Lung (tissue), 12 donors: Measurements from ENCODE around the gene SPHK1. TPM values are rescaled to one million over a fixed set of nuclear protein-coding genes. Genes with fewer than 3 reads are reported as not detected.

ENCODE experiments used
- ATAC-seq: fragments of 200-7000 bp; cut with Tn5 transposase; one replicate; pipeline ENCODE4 v1.9.1; 2020; ENCODE audit warnings: moderate number of reproducible peaks; ENCODE audit not compliant: insufficient read depth, low FRiP score
- DNase-seq, 3 donors: peaks; one replicate each; pipeline ENCODE4 v3.0.0-alpha.2; 2013 to 2017
- H3K27ac ChIP-seq, 2 donors: one replicate each; pipeline ENCODE4 v1.5.1; 2013; ENCODE audit warnings: mild to moderate bottlenecking in 2 of 2, moderate library complexity in 2 of 2, control low read depth in 1 of 2, inconsistent platforms in 1 of 2, low read depth in 1 of 2, low read length in 1 of 2
- H3K27me3 ChIP-seq, 3 donors: one replicate each; pipeline ENCODE4 v1.5.1; 2013; ENCODE audit warnings: low read length in 2 of 3; ENCODE audit not compliant: control insufficient read depth in 3 of 3, insufficient read depth in 3 of 3
- H3K36me3 ChIP-seq, 4 donors: one replicate each; pipeline ENCODE4 v1.5.1; 2013; ENCODE audit warnings: low read length in 4 of 4, mild to moderate bottlenecking in 1 of 4, moderate library complexity in 1 of 4; ENCODE audit not compliant: control insufficient read depth in 4 of 4, insufficient read depth in 4 of 4
- H3K4me1 ChIP-seq, 5 donors: one replicate each; pipeline ENCODE4 v1.5.1; 2013; ENCODE audit warnings: low read length in 5 of 5, mild to moderate bottlenecking in 2 of 5, moderate library complexity in 1 of 5; ENCODE audit not compliant: control insufficient read depth in 5 of 5, insufficient read depth in 5 of 5
- H3K4me3 ChIP-seq: one replicate; pipeline ENCODE4 v1.5.1; 2013; ENCODE audit warnings: mild to moderate bottlenecking, control low read depth, moderate library complexity
- H3K9ac ChIP-seq, 2 donors: one replicate each; pipeline ENCODE4 v1.5.1; 2013; ENCODE audit warnings: low read length in 2 of 2, control low read depth in 1 of 2; ENCODE audit not compliant: insufficient read depth in 1 of 2
- H3K9me3 ChIP-seq, 4 donors: one replicate each; pipeline ENCODE4 v1.5.1; 2013; ENCODE audit warnings: low read length in 3 of 4, mild to moderate bottlenecking in 1 of 4, moderate library complexity in 1 of 4; ENCODE audit not compliant: control insufficient read depth in 4 of 4, insufficient read depth in 3 of 4
- CTCF ChIP-seq: IDR thresholded peaks from 2 replicates; pipeline ENCODE4 v1.5.1; 2012; ENCODE audit warnings: mild to moderate bottlenecking; ENCODE audit errors: control extremely low read depth, extremely low read depth
- WGBS, 2 donors: extraction: QIAGEN DNeasy Blood & Tissue Kit; methylation state at CpG; one replicate each; pipeline ENCODE4 v1.1.7; 2013; 5-methylcytosine and 5-hydroxymethylcytosine counted together
- polyA plus RNA-seq, 2 donors: library from polyadenylated mRNA; stranded (reverse); fragments of 200-250 nt; gene quantifications; one replicate each; pipeline ENCODE4 v1.2.1, GENCODE V29; 2013
- total RNA-seq, 2 donors: library from RNA; depleted of rRNA in 1 of 2; stranded (reverse); fragments of >200 nt in 1 of 2; gene quantifications; one replicate each; pipeline ENCODE4 v1.2.1, GENCODE V29; 2014 to 2021
- donor health status: control.
- donor health status: control.
- donor health status: Bipolar disorder and iron deficiency.
- donor health status: healthy.
- donor health status: DM: yes; HTN: yes; CAD: no.

Gene SPHK1
- total and polyA plus RNA-seq, 4 donors = 11.0 to 82.4 (median 15.6) TPM

GRCh38 chr17:76350463-76350862 is 33.9 kb upstream of the SPHK1 start:
- ATAC-seq = no peak
- no peak for TF ChIP-seq CTCF
- no peaks in the 10 kb centered on the region for H3K27me3 ChIP-seq
- peaks cover 0 to 8% (median 0%) of the 10 kb centered on the region in 5 donors for H3K4me1 ChIP-seq
- no peak for DNase-seq
- no peak overlapping the region for H3K4me3 ChIP-seq
- no peak overlapping the region for H3K9ac ChIP-seq
- 95 to 96% methylated on average over 5 of the region's 5 CpGs for WGBS, 2 donors
- H3K27ac ChIP-seq = no peak overlapping the region
- H3K36me3 ChIP-seq = peaks cover 4 to 13% (median 6%) of the 10 kb centered on the region in 4 donors
- no peaks in the 10 kb centered on the region for H3K9me3 ChIP-seq

GRCh38 chr17:76351526-76352071 is 32.8 kb upstream of the SPHK1 start:
- Histone ChIP-seq H3K9me3 (no peaks in the 10 kb centered on the region), H3K4me3 (no peak overlapping the region), H3K36me3 (peaks cover 4 to 6% (median 4%) of the 10 kb centered on the region in 4 donors), H3K9ac (no peak overlapping the region), H3K27me3 (no peaks in the 10 kb centered on the region), H3K27ac (no peak overlapping the region), H3K4me1 (peaks cover 0 to 8% (median 0%) of the 10 kb centered on the region in 5 donors)
- no peak for DNase-seq
- ATAC-seq = no peak
- WGBS, 2 donors = 71 to 80% methylated on average over 9 of the region's 9 CpGs
- no peak for TF ChIP-seq CTCF

- peak; percentile 7 for ATAC-seq
- TF ChIP-seq CTCF = no peak
- peak overlapping the region; percentile 0 to 66 for H3K9ac ChIP-seq
- DNase-seq = no peak
- H3K27me3 ChIP-seq = no peaks in the 10 kb centered on the region
- peaks cover 0 to 8% (median 1%) of the 10 kb centered on the region in 5 donors for H3K4me1 ChIP-seq
- no peaks in the 10 kb centered on the region for H3K9me3 ChIP-seq
- peak overlapping the region; percentile 96 to 97 for H3K27ac ChIP-seq
- H3K4me3 ChIP-seq = peak overlapping the region; percentile 82
- 0 to 1% methylated on average over 50 to 51 of the region's 51 CpGs for WGBS, 2 donors
- H3K36me3 ChIP-seq = peaks cover 0 to under 1% (median 0%) of the 10 kb centered on the region in 4 donors
Measured at GRCh38 chr17:76353004-76353598, 31.3 kb upstream of the SPHK1 start.
